ENCODE data around the gene RPL29.

RPL29 gene

GRCh38 chr3:51954105-51954504 is 41.6 kb downstream of the RPL29 start:
- DNase-seq: no peak
- TF ChIP-seq POLR2A (IDR thresholded peaks at IDR 0.05; ENCODE audit: low read length): no peak
- no peak for TF ChIP-seq GATA1 (IDR thresholded peaks at IDR 0.05; ENCODE audit: low read depth, low read length)

GRCh38 chr3:51953445-51953844 is 42.2 kb downstream of the RPL29 start:
- no peak for DNase-seq

GRCh38 chr3:51950899-51951298 is 44.8 kb downstream of the RPL29 start:
- TF ChIP-seq POLR2A (IDR thresholded peaks at IDR 0.05; ENCODE audit: low read length) (no peak), GATA1 (IDR thresholded peaks at IDR 0.05; ENCODE audit: low read depth, low read length) (no peak)
- no peak for DNase-seq

More at GRCh38 chr3:51953445-51953844, 42.2 kb downstream of the RPL29 start:
- TF ChIP-seq GATA1 (IDR thresholded peaks at IDR 0.05; ENCODE audit: low read depth, low read length) (no peak), POLR2A (IDR thresholded peaks at IDR 0.05; ENCODE audit: low read length) (no peak)

- no peak for TF ChIP-seq GATA1 (IDR thresholded peaks at IDR 0.05; ENCODE audit: low read depth, low read length)
- no peak for TF ChIP-seq POLR2A (IDR thresholded peaks at IDR 0.05; ENCODE audit: low read length)
These were observed 46.6 kb downstream of the RPL29 start for GRCh38 chr3:51949121-51949520.

GRCh38 chr3:51948016-51948580 is 47.6 kb downstream of the RPL29 start:
- TF ChIP-seq POLR2A (IDR thresholded peaks at IDR 0.05; ENCODE audit: low read length): no peak
- no peak for TF ChIP-seq GATA1 (IDR thresholded peaks at IDR 0.05; ENCODE audit: low read depth, low read length)
- no peak for DNase-seq

More at GRCh38 chr3:51949121-51949520, 46.6 kb downstream of the RPL29 start:
- DNase-seq: no peak

- no peak for TF ChIP-seq GATA1 (IDR thresholded peaks at IDR 0.05; ENCODE audit: low read depth, low read length)
- no peak for TF ChIP-seq POLR2A (IDR thresholded peaks at IDR 0.05; ENCODE audit: low read length)
- no peak for DNase-seq
These were observed 48.3 kb downstream of the RPL29 start for GRCh38 chr3:51947215-51947900.

GRCh38 chr3:51946796-51947195 is 48.9 kb downstream of the RPL29 start:
- TF ChIP-seq GATA1 (IDR thresholded peaks at IDR 0.05; ENCODE audit: low read depth, low read length) (no peak), POLR2A (IDR thresholded peaks at IDR 0.05; ENCODE audit: low read length) (no peak)
- DNase-seq: no peak

GRCh38 chr3:51945926-51946705 is 49.6 kb downstream of the RPL29 start:
- DNase-seq: no peak
- TF ChIP-seq POLR2A (IDR thresholded peaks at IDR 0.05; ENCODE audit: low read length) (no peak), GATA1 (IDR thresholded peaks at IDR 0.05; ENCODE audit: low read depth, low read length) (no peak)

GRCh38 chr3:51945031-51945840 is 50.5 kb downstream of the RPL29 start:
- no peak for DNase-seq
- TF ChIP-seq POLR2A (IDR thresholded peaks at IDR 0.05; ENCODE audit: low read length) (no peak), GATA1 (IDR thresholded peaks at IDR 0.05; ENCODE audit: low read depth, low read length) (no peak)

GRCh38 chr3:51944451-51945021 is 51.2 kb downstream of the RPL29 start:
- DNase-seq: no peak

More at GRCh38 chr3:51944451-51945021, 51.2 kb downstream of the RPL29 start:
- no peak for TF ChIP-seq GATA1 (IDR thresholded peaks at IDR 0.05; ENCODE audit: low read depth, low read length)
- TF ChIP-seq POLR2A (IDR thresholded peaks at IDR 0.05; ENCODE audit: low read length): no peak
